ENCODE results near the gene TMEM129.

TMEM129 gene

DNA sequence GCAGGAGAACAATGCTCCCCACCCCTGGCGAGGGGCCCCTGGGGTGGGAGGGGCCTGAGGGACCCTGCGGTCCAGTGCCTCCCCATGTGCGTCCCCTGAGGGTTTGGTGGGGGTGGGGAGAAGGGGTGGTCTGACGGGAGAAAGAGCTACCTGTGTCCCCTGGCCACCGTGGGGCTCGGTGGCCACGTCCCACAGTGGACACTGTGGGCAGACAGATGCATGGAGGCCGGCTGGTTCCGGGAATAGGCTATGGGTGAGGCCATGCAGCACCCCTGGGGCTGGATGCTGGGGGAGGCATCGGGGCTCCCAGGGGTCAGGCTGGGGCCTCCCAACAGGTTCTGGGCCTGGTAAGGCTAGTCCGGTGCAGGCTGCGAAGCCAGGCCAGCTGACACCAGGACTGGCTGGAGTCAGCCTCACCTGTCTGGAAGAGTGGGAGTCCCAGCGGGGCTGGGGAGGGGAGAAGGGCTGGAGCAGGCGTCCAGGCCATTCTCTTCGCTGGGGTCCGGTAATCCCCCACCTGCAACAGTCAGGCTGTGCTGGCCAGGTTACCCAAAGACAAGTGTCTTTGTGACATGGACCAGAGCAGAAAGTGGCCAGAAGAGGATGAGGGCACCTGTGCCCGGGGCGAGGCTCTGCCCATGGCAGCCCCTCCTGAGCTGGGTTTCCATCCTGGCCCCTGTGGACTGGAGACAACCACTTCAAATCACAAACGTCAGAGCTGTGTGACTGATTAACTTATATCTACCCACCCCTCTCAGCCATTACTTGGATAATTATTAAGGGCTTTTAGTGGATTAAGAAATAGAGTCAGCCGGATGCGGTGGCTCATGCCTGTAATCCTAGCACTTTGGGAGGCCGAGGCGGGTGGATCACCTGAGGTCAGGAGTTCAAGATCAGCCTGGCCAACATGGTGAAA, 35.6 kb downstream of the TMEM129 start:
- CTCF ChIA-PET, result no interaction called here
- H3K36me3 ChIP-seq (ENCODE audit: control insufficient read depth in 2 of 2, insufficient read depth in 1 of 2, low read length in 2 of 2), result peaks cover 0 to 2% of the 10 kb centered on the region in 2 experiments; a peak in 2 of 3 replicates
- H3K9me3 ChIP-seq (ENCODE audit: control insufficient read depth, insufficient read depth, low read depth, low read length), result no peaks in the 10 kb centered on the region
- no peak for TF ChIP-seq ZSCAN23 (tag by site-specific recombination; IDR thresholded peaks at IDR 0.05)
- TF ChIP-seq, protein P1, sequence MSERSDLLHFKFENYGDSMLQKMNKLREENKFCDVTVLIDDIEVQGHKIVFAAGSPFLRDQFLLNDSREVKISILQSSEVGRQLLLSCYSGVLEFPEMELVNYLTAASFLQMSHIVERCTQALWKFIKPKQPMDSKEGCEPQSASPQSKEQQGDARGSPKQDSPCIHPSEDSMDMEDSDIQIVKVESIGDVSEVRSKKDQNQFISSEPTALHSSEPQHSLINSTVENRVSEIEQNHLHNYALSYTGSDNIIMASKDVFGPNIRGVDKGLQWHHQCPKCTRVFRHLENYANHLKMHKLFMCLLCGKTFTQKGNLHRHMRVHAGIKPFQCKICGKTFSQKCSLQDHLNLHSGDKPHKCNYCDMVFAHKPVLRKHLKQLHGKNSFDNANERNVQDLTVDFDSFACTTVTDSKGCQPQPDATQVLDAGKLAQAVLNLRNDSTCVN (tag by site-specific recombination; optimal IDR thresholded peaks at IDR 0.05), result no peak
- no peak for TF ChIP-seq ZNF621 (tag by site-specific recombination; IDR thresholded peaks at IDR 0.05)
- no peak for TF ChIP-seq ZBTB17 (tag by site-specific recombination; IDR thresholded peaks at IDR 0.05)
- TF ChIP-seq GLIS2 (tag by site-specific recombination; IDR thresholded peaks at IDR 0.05), result peak; percentile 61
- no peaks in the 10 kb centered on the region; the same call in 1 of the 2 replicates for H3K4me1 ChIP-seq (ENCODE audit: control insufficient read depth, insufficient read depth, low read length)
- POLR2A ChIA-PET, result no interaction called here
- H3K4me3 ChIP-seq (ENCODE audit: low read depth, low read length), result no peak overlapping the region
- H3K27ac ChIP-seq (ENCODE audit: extremely low read depth, low read depth, low read length), result no peak overlapping the region

DNA sequence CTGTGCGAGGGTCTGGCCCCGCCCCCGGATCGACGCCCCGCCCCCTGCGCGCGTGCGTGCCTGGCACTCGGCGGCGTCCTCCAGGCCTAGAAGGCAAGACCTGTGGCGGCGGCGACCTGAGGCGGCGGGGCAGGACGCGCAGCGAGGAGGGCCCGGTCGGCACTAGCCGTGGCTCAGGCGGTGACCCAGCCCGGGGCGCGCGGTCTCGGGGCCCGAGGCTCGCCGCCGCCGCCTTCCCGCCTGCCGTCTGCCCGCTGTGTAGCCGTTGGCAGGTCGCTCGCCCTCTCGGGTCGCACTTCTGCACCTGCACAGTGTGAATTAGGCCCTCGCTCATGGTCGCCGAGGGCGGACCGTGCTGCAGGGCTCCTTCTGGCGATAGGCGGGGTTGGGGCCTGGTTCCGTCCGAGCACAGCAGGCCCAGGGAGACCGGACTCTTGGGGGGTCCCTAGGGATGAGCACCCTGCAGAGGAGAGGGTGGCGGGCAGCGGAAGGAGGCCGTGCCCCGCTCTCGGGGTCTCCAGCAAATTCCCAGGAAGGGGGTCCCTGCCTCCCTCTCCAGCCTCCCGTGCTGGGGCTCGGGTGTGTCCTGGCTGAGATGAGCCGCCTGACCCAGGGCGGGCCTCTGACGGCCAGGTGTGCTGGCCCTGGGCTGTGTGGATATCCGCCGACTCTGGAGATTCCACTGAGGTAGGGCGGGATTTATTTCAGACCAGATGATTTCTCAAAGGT, 36.5 kb downstream of the TMEM129 start:
- no peaks in the 10 kb centered on the region for H3K9me3 ChIP-seq (ENCODE audit: control insufficient read depth, insufficient read depth, low read depth, low read length)
- no peak overlapping the region for H3K4me3 ChIP-seq (ENCODE audit: low read depth, low read length)
- POLR2A ChIA-PET, result no interaction called here
- CTCF ChIA-PET, result interaction anchor here (1.0 kb wide), 1 partner anchor 8 kb away, joined by 9 read pairs; no protein-coding TSS in a partner anchor
- no peaks in the 10 kb centered on the region; a peak in 1 of 3 replicates for H3K36me3 ChIP-seq (ENCODE audit: control insufficient read depth in 2 of 2, insufficient read depth in 1 of 2, low read length in 2 of 2)
- H3K4me1 ChIP-seq (ENCODE audit: control insufficient read depth, insufficient read depth, low read length), result no peaks in the 10 kb centered on the region; the same call in 1 of the 2 replicates
- H3K27ac ChIP-seq (ENCODE audit: extremely low read depth, low read depth, low read length), result no peak overlapping the region
- TF ChIP-seq ZBTB7A (tag by site-specific recombination; IDR thresholded peaks at IDR 0.05; ENCODE audit: low read depth) (no peak), ZFP69B (tag by site-specific recombination; IDR thresholded peaks at IDR 0.05) (no peak), ZNF571 (tag by site-specific recombination; IDR thresholded peaks at IDR 0.05) (no peak), KLF10 (tag by site-specific recombination; IDR thresholded peaks at IDR 0.05) (no peak), ZNF76 (tag by site-specific recombination; IDR thresholded peaks at IDR 0.05; ENCODE audit: borderline replicate concordance, low read depth) (no peak)
- TF ChIP-seq, protein P2, sequence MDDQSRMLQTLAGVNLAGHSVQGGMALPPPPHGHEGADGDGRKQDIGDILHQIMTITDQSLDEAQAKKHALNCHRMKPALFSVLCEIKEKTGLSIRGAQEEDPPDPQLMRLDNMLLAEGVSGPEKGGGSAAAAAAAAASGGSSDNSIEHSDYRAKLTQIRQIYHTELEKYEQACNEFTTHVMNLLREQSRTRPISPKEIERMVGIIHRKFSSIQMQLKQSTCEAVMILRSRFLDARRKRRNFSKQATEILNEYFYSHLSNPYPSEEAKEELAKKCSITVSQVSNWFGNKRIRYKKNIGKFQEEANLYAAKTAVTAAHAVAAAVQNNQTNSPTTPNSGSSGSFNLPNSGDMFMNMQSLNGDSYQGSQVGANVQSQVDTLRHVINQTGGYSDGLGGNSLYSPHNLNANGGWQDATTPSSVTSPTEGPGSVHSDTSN (CRISPR knock-in tag; IDR thresholded peaks at IDR 0.05), result 0 out of 2 replicates have a peak, but pooled peaks have one; percentile 30
- TF ChIP-seq, protein P3, sequence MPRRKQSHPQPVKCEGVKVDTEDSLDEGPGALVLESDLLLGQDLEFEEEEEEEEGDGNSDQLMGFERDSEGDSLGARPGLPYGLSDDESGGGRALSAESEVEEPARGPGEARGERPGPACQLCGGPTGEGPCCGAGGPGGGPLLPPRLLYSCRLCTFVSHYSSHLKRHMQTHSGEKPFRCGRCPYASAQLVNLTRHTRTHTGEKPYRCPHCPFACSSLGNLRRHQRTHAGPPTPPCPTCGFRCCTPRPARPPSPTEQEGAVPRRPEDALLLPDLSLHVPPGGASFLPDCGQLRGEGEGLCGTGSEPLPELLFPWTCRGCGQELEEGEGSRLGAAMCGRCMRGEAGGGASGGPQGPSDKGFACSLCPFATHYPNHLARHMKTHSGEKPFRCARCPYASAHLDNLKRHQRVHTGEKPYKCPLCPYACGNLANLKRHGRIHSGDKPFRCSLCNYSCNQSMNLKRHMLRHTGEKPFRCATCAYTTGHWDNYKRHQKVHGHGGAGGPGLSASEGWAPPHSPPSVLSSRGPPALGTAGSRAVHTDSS (tag by site-specific recombination; IDR thresholded peaks at IDR 0.05), result no peak
- TF ChIP-seq, protein P4, sequence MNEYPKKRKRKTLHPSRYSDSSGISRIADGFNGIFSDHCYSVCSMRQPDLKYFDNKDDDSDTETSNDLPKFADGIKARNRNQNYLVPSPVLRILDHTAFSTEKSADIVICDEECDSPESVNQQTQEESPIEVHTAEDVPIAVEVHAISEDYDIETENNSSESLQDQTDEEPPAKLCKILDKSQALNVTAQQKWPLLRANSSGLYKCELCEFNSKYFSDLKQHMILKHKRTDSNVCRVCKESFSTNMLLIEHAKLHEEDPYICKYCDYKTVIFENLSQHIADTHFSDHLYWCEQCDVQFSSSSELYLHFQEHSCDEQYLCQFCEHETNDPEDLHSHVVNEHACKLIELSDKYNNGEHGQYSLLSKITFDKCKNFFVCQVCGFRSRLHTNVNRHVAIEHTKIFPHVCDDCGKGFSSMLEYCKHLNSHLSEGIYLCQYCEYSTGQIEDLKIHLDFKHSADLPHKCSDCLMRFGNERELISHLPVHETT (tag by site-specific recombination; IDR thresholded peaks at IDR 0.05), result no peak
